ENCODE measurements around the gene SCFD2. TPM values are rescaled to one million over a fixed set of nuclear protein-coding genes. Genes with fewer than 3 reads are reported as not detected.
A peak's percentile ranks its signal among the peaks of the same experiment; 100 is the strongest.
"Not testable (repeated sequence)": the region's sequence is repeated elsewhere in the genome, so short reads cannot be mapped to it uniquely, and the experiment has no call there.

Gene SCFD2
- total and polyA plus RNA-seq, 9 donors = 9.4 to 14.8 (median 11.3) TPM

DNA sequence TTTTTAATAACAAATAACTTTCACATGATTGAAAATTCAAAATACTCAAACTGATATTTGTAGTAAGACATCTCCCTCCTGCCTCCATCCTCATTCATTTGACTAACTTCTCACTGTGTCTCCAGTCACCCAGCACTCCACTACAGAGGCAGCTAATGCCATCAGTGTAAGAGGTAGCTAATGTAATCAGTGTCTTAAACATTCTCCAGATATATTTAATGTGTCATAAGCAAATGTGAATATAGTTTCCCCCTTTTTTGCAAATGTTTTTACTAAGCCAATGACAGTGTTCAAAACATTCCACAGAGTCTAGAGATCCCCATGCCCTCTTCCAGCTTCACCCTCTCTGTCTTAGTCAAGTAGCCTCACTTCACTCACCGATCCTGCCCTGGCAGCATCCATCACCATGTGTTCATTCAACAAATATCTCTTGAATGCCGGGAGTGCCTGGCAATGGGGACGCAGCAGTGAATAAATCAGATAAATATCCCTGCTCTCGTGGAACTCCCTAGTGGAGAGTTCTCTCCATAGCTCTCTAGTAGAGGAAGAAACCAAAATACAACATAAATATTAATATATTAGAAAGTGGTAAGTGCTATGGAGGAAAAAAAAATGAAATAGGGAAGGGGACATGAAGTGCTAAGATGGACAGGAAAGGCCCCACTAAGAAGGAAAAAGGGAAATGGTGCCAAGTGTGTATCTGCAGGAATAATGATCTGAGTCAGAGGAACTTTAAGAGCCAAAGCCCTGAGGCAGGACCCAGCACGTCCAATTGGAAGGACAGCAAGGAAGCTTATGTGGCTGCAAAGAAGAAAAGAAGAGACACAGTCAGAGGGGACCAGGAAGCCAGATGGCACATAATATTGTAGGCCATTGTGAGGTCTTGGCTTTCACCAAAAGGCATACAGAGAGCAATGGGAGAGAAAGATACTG lies 18.7 kb downstream of the SCFD2 start:
- peaks cover 2% of the 10 kb centered on the region for H3K9me3 ChIP-seq (replicated peaks; ENCODE audit: control insufficient read depth, low read depth, low read length)
- no peaks in the 10 kb centered on the region for H3K4me1 ChIP-seq (ENCODE audit: control insufficient read depth, insufficient read depth, low read length)
- H3K36me3 ChIP-seq (ENCODE audit: control insufficient read depth, insufficient read depth, low read length) = no peaks in the 10 kb centered on the region
- H3K27me3 ChIP-seq (ENCODE audit: control insufficient read depth, insufficient read depth, low read length) = no peaks in the 10 kb centered on the region
- H3K27ac ChIP-seq (ENCODE audit: low read length) = no peak overlapping the region
- 31% methylated on average over 2 of the region's 5 CpGs for WGBS (ENCODE audit: insufficient coverage)
- H3K4me3 ChIP-seq (ENCODE audit: low read length) = no peak overlapping the region
- peak; percentile 16 for DNase-seq

DNA sequence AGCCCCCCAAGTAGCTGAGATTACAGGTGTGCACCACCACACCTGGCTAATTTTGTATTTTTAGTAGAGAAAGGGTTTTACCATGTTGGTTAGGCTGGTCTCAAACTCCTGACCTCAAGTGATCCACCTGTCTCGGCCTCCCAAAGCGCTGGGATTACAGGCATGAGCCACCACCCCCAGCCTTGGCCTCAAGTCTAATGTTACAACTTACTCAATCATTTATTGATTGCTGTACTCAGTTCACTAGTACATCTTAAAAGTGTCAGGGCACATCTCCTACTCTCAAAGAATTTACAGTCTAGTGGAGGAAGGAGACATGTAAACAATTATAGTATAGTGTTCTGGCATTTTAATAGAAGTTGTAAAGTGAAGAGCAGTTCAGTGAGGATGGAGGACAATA lies 19.5 kb downstream of the SCFD2 start:
- not testable (repeated sequence) for H3K27ac ChIP-seq (ENCODE audit: low read length)

DNA sequence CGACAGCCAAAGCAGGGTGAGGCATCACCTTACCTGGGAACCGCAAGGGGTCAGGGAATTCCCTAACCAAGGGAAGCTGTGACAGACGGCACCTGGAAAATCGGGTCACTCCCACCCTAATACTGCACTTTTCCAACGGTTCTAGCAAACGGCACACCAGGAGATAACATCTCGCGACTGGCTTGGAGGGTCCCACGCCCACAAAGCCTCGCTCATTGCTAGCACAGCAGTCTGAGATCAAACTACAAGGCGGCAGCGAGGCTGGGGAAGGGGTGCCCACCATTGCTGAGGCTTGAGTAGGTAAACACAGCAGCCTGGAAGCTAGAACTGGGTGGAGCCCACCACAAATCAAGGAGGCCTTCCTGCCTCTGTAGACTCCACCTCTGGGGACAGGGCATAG lies 25.7 kb downstream of the SCFD2 start:
- H3K9me3 ChIP-seq (replicated peaks; ENCODE audit: control insufficient read depth, low read depth, low read length) = peaks cover 14% of the 10 kb centered on the region
- H3K4me3 ChIP-seq (ENCODE audit: low read length); DNase-seq; H3K27ac ChIP-seq (ENCODE audit: low read length); H3K4me1 ChIP-seq (ENCODE audit: control insufficient read depth, insufficient read depth, low read length); H3K27me3 ChIP-seq (ENCODE audit: control insufficient read depth, insufficient read depth, low read length); H3K36me3 ChIP-seq (ENCODE audit: control insufficient read depth, insufficient read depth, low read length): not testable (repeated sequence)
- WGBS (ENCODE audit: insufficient coverage) = 96% methylated on average over 11 of the region's 12 CpGs

More for the DNA sequence above, 19.5 kb downstream of the SCFD2 start:
- H3K27me3 ChIP-seq (ENCODE audit: control insufficient read depth, insufficient read depth, low read length); DNase-seq; H3K36me3 ChIP-seq (ENCODE audit: control insufficient read depth, insufficient read depth, low read length); H3K4me3 ChIP-seq (ENCODE audit: low read length); H3K9me3 ChIP-seq (replicated peaks; ENCODE audit: control insufficient read depth, low read depth, low read length); H3K4me1 ChIP-seq (ENCODE audit: control insufficient read depth, insufficient read depth, low read length): not testable (repeated sequence)
- 100% methylated on average over 1 of the region's 2 CpGs for WGBS (ENCODE audit: insufficient coverage)

DNA sequence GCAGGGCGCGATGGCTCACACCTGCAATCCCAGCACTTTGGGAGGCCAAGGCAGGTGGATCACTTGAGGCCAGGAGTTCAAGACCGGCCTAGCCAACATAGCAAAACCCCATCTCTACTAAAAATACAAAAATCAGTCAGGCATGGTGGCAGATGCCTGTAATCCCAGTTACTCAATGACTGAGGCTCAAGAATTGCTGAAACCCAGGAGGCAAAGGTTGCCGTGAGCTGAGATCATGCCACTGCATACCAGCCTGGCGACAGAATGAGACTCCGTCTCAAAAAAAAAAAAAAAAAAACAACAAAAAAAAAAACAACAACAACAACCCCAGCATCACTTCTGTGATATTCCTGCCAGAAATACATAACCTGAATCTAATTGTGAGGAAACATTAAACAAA lies 30.9 kb downstream of the SCFD2 start:
- not testable (repeated sequence) for H3K36me3 ChIP-seq (ENCODE audit: control insufficient read depth, insufficient read depth, low read length); DNase-seq; H3K4me1 ChIP-seq (ENCODE audit: control insufficient read depth, insufficient read depth, low read length); H3K9me3 ChIP-seq (replicated peaks; ENCODE audit: control insufficient read depth, low read depth, low read length); H3K27ac ChIP-seq (ENCODE audit: low read length); H3K4me3 ChIP-seq (ENCODE audit: low read length); H3K27me3 ChIP-seq (ENCODE audit: control insufficient read depth, insufficient read depth, low read length)
- 89% methylated on average over 3 of the region's 6 CpGs for WGBS (ENCODE audit: insufficient coverage)

DNA sequence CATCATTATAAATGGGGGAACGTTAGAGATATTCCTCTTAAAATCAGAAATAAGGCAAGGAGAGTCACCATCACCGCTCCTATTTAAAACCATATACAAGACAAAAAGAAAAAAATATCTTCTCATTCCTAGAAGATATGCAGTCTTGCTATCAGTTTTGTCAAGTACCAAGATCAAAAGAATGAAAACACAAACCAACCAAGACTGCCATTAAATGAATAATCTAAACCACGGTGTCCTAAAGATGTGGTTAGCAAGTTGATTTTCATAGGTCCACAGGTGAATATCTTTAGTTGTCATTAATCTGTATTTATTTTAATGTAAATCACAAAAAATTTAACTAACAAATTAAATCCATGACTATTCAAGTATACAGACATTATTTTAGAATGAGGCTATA lies 39.3 kb downstream of the SCFD2 start:
- Histone ChIP-seq H3K36me3 (ENCODE audit: control insufficient read depth, insufficient read depth, low read length) (no peaks in the 10 kb centered on the region), H3K4me3 (ENCODE audit: low read length) (no peak overlapping the region), H3K9me3 (replicated peaks; ENCODE audit: control insufficient read depth, low read depth, low read length) (no peaks in the 10 kb centered on the region), H3K27me3 (ENCODE audit: control insufficient read depth, insufficient read depth, low read length) (no peaks in the 10 kb centered on the region), H3K4me1 (ENCODE audit: control insufficient read depth, insufficient read depth, low read length) (no peaks in the 10 kb centered on the region), H3K27ac (ENCODE audit: low read length) (no peak overlapping the region)
- DNase-seq = no peak
- no CpG with 5 or more reads among the region's 3 CpGs for WGBS (ENCODE audit: insufficient coverage)

DNA sequence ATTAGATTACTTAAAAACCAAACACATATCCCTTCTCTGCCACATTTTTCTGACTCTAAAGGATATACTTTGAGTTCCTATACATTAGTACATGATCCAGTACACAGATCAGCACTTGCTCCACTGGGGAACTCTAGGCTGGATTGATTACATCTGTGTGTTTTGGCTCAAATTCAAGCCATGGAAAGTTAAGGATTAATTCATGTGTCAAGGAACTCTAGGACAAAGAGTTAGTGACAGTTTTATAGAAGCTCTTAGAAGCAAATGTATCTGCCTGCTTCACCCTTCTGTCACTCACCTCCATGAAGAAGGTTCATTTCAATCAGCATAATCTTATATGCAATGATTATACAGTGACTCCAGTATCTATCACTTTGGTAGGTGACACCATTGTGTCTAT lies 43.2 kb downstream of the SCFD2 start:
- Histone ChIP-seq H3K27ac (ENCODE audit: low read length) (no peak overlapping the region), H3K9me3 (replicated peaks; ENCODE audit: control insufficient read depth, low read depth, low read length) (no peaks in the 10 kb centered on the region), H3K27me3 (ENCODE audit: control insufficient read depth, insufficient read depth, low read length) (no peaks in the 10 kb centered on the region), H3K4me1 (ENCODE audit: control insufficient read depth, insufficient read depth, low read length) (no peaks in the 10 kb centered on the region), H3K36me3 (ENCODE audit: control insufficient read depth, insufficient read depth, low read length) (no peaks in the 10 kb centered on the region), H3K4me3 (ENCODE audit: low read length) (no peak overlapping the region)
- DNase-seq = peak; percentile 9

DNA sequence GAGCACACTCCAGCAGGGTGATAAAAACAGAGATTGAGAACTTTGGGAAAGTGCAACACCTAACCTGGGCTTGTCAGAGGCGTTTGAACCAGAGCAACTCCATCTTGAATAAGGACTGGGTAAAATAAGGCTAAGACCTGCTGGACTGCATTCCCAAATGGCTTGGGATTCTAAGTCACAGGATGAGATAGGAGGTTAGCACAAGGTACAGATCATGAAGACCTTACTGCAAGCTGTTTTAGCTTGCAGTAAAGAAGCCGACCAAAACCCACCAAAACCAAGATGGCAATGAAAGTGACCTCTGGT lies 43.9 kb downstream of the SCFD2 start:
- 90% methylated on average over 2 of the region's 2 CpGs for WGBS (ENCODE audit: insufficient coverage)
- no peak for DNase-seq
- Histone ChIP-seq H3K27me3 (ENCODE audit: control insufficient read depth, insufficient read depth, low read length) (no peaks in the 10 kb centered on the region), H3K4me3 (ENCODE audit: low read length) (no peak overlapping the region), H3K9me3 (replicated peaks; ENCODE audit: control insufficient read depth, low read depth, low read length) (no peaks in the 10 kb centered on the region), H3K4me1 (ENCODE audit: control insufficient read depth, insufficient read depth, low read length) (no peaks in the 10 kb centered on the region), H3K36me3 (ENCODE audit: control insufficient read depth, insufficient read depth, low read length) (no peaks in the 10 kb centered on the region), H3K27ac (ENCODE audit: low read length) (no peak overlapping the region)

DNA sequence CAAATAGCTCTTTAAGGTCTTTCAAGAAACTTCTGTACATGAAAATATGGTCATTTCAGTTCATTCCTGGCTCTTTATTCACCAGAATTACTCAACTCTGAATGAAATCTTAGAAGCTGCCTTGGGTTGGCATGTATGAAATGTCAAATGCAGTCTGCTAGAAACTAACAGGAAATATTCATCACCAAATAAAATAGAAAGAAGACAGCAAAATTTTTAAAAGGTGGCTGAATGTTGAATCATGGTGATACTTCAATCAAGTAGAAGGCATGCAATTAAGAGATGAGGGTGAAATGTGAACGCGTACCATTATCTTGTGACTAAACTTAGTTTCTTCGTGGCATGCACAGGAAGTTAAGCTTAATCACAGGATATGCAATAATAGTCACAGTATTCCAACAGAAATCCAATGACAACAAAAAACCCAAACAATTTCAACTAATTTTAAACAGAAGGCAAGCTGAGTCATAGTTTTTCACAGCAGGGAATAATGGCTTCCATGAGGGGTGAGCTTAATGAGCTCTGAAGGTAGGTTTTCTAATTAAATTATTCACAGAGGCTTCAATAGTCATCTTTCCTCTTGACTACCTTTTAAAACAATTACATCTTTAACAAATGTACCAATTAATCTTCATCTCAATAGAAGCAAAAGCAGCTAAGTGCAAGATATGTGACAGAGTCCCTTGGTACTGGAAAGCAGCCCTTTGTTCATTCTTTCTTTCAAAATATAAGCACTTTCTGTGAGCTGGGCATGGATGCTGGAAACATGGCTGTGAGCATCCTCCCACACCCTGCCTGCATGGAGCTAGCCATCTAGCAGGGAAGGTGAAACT lies 44.5 kb downstream of the SCFD2 start:
- no peak overlapping the region for H3K27ac ChIP-seq (ENCODE audit: low read length)
- no peaks in the 10 kb centered on the region for H3K9me3 ChIP-seq (replicated peaks; ENCODE audit: control insufficient read depth, low read depth, low read length)
- DNase-seq = peak; percentile 16
- no peaks in the 10 kb centered on the region for H3K36me3 ChIP-seq (ENCODE audit: control insufficient read depth, insufficient read depth, low read length)
- no peak overlapping the region for H3K4me3 ChIP-seq (ENCODE audit: low read length)
- H3K4me1 ChIP-seq (ENCODE audit: control insufficient read depth, insufficient read depth, low read length) = no peaks in the 10 kb centered on the region
- H3K27me3 ChIP-seq (ENCODE audit: control insufficient read depth, insufficient read depth, low read length) = no peaks in the 10 kb centered on the region
- no CpG with 5 or more reads among the region's 3 CpGs for WGBS (ENCODE audit: insufficient coverage)

DNA sequence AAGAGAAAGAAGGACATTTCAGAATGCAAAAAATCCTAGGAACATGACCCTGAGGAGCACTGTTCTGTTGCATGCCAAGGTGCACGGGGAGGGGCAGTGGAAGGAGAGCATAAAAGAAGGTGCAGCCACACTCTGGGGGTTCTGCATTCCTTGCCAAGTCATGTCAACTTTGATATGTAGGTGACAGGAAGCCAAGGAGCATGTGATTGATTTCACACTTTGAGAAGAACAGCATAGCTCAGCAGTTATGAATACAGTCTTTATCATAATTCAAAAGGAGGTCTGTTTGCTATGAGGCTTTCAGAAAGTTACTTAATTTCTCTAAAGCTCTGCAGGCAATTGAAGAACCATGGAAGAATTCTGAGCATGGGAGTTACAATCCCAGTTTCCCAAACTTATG lies 50.6 kb downstream of the SCFD2 start:
- Histone ChIP-seq H3K9me3 (replicated peaks; ENCODE audit: control insufficient read depth, low read depth, low read length) (no peaks in the 10 kb centered on the region), H3K36me3 (ENCODE audit: control insufficient read depth, insufficient read depth, low read length) (no peaks in the 10 kb centered on the region), H3K4me3 (ENCODE audit: low read length) (no peak overlapping the region), H3K27me3 (ENCODE audit: control insufficient read depth, insufficient read depth, low read length) (no peaks in the 10 kb centered on the region), H3K4me1 (ENCODE audit: control insufficient read depth, insufficient read depth, low read length) (no peaks in the 10 kb centered on the region), H3K27ac (ENCODE audit: low read length) (no peak overlapping the region)
- WGBS (ENCODE audit: insufficient coverage) = 50% methylated on average over 1 of the region's 1 CpG
- peak; percentile 4 for DNase-seq

DNA sequence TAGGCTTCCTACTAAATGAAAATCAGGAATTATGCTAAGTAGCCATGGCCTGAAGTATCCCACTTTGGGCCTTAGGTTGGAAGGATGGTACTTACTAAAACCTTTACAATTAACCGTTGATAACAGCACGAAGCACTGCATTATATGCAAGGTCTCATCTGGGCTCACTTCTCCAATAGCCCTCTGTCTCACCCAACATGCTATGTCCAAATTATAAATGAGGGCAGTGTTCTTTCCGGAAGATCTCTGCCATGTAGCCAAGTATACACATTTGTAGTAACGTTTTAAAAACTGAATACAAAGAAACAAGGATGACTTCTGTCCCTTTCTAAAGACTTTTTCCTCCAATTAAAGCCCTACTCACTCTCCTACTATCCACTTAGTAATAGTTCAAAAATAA lies 51.6 kb downstream of the SCFD2 start:
- Histone ChIP-seq H3K9me3 (replicated peaks; ENCODE audit: control insufficient read depth, low read depth, low read length) (no peaks in the 10 kb centered on the region), H3K4me3 (ENCODE audit: low read length) (no peak overlapping the region), H3K27ac (ENCODE audit: low read length) (no peak overlapping the region), H3K4me1 (ENCODE audit: control insufficient read depth, insufficient read depth, low read length) (no peaks in the 10 kb centered on the region), H3K36me3 (ENCODE audit: control insufficient read depth, insufficient read depth, low read length) (no peaks in the 10 kb centered on the region), H3K27me3 (ENCODE audit: control insufficient read depth, insufficient read depth, low read length) (no peaks in the 10 kb centered on the region)
- 80% methylated on average over 2 of the region's 4 CpGs for WGBS (ENCODE audit: insufficient coverage)
- no peak for DNase-seq

Measured in muscle of leg (tissue), 11 donors.